Mesothelial cell of epicardium (in vitro differentiated cells): ENCODE measurements around the gene MRPS33. TPM values are rescaled to one million over a fixed set of nuclear protein-coding genes. Genes with fewer than 3 reads are reported as not detected.

Experiments used
- DNase-seq, 2 experiments: peaks; one replicate each; pipeline ENCODE4 v3.0.0; 2021; ENCODE audit warnings: low spot score in 2 of 2; ENCODE audit not compliant: unreplicated experiment in 2 of 2
- H3K27ac Mint-ChIP-seq: 2 replicates; pipeline ENCODE4 v1.8.0; 2021; ENCODE audit warnings: mixed read lengths
- H3K27me3 Mint-ChIP-seq: 2 replicates; pipeline ENCODE4 v1.8.0; 2021; ENCODE audit warnings: low read depth, mixed read lengths
- H3K36me3 Mint-ChIP-seq: 2 replicates; pipeline ENCODE4 v1.8.0; 2021; ENCODE audit warnings: mixed read lengths
- H3K4me1 Mint-ChIP-seq: 2 replicates; pipeline ENCODE4 v1.8.0; 2021; ENCODE audit warnings: mixed read lengths
- H3K4me3 Mint-ChIP-seq: 2 replicates; pipeline ENCODE4 v1.8.0; 2021; ENCODE audit warnings: mild to moderate bottlenecking, moderate library complexity, mixed read lengths
- H3K9me3 Mint-ChIP-seq: 2 replicates; pipeline ENCODE4 v1.8.0; 2021; ENCODE audit warnings: mixed read lengths
- CTCF ChIP-seq: fragments of 200-600 bp; sonication (generic); IDR thresholded peaks from one replicate; pipeline ENCODE4 v1.5.0; 2021; ENCODE audit warnings: antibody characterized with exemption; ENCODE audit not compliant: unreplicated experiment
- total RNA-seq: library from RNA; stranded (reverse); gene quantifications from 3 replicates; pipeline ENCODE4 v1.2.1, GENCODE V29; 2021

The MRPS33 gene
- total RNA-seq, 1 donor from 2014 or later: 41.5 TPM

GRCh38 chr7:141003172-141004065 is 11.3 kb downstream of the MRPS33 start:
- Mint-ChIP-seq H3K9me3 (no peaks in the 10 kb centered on the region), H3K36me3 (peaks cover 6% of the 10 kb centered on the region), H3K4me1 (no peaks in the 10 kb centered on the region), H3K4me3 (no peak overlapping the region), H3K27me3 (peaks cover 18% of the 10 kb centered on the region), H3K27ac (no peak overlapping the region)
- no peak for DNase-seq
- TF ChIP-seq CTCF: no peak

GRCh38 chr7:141001546-141001945 is 13.2 kb downstream of the MRPS33 start:
- no peak for DNase-seq
- peaks cover 25% of the 10 kb centered on the region for H3K27me3 Mint-ChIP-seq
- H3K36me3 Mint-ChIP-seq: peaks cover 6% of the 10 kb centered on the region
- no peak for TF ChIP-seq CTCF
- H3K4me1 Mint-ChIP-seq: no peaks in the 10 kb centered on the region
- no peaks in the 10 kb centered on the region for H3K9me3 Mint-ChIP-seq
- H3K27ac Mint-ChIP-seq: no peak overlapping the region
- H3K4me3 Mint-ChIP-seq: no peak overlapping the region

- Mint-ChIP-seq H3K9me3 (no peaks in the 10 kb centered on the region), H3K27me3 (peaks cover 27% of the 10 kb centered on the region), H3K4me1 (no peaks in the 10 kb centered on the region), H3K27ac (no peak overlapping the region), H3K4me3 (no peak overlapping the region), H3K36me3 (peaks cover 6% of the 10 kb centered on the region)
- TF ChIP-seq CTCF: no peak
- DNase-seq: no peak
Observed at GRCh38 chr7:141001122-141001521, 13.6 kb downstream of the MRPS33 start.

GRCh38 chr7:140998715-140999114 is 16.0 kb downstream of the MRPS33 start:
- Mint-ChIP-seq H3K4me3 (no peak overlapping the region), H3K27me3 (peaks cover 27% of the 10 kb centered on the region), H3K36me3 (no peaks in the 10 kb centered on the region), H3K9me3 (no peaks in the 10 kb centered on the region), H3K27ac (no peak overlapping the region), H3K4me1 (no peaks in the 10 kb centered on the region)
- no peak for TF ChIP-seq CTCF
- DNase-seq: no peak

GRCh38 chr7:140992422-140992821 is 22.3 kb downstream of the MRPS33 start:
- no peak for TF ChIP-seq CTCF
- Mint-ChIP-seq H3K36me3 (no peaks in the 10 kb centered on the region), H3K4me1 (no peaks in the 10 kb centered on the region), H3K27ac (no peak overlapping the region), H3K9me3 (no peaks in the 10 kb centered on the region), H3K27me3 (peaks cover 6% of the 10 kb centered on the region), H3K4me3 (no peak overlapping the region)
- no peak for DNase-seq
